WERI-Rb-1 (cell line): ENCODE results near the gene SERINC2.

Source experiments
- DNase-seq: peaks from one replicate; pipeline ENCODE4 v3.0.0-alpha.2; 2020
- H3K27ac ChIP-seq: fragments of 250-450 bp; sonication (Bioruptor Pico); 2 replicates; pipeline ENCODE4 v1.5.1; 2020; ENCODE audit warnings: mild to moderate bottlenecking, moderate library complexity
- H3K27me3 ChIP-seq: fragments of 250-450 bp; sonication (Bioruptor Pico); 2 replicates; pipeline ENCODE4 v1.5.1; 2021; ENCODE audit warnings: mild to moderate bottlenecking, low read depth, moderate library complexity; ENCODE audit not compliant: insufficient read depth, severe bottlenecking
- H3K36me3 ChIP-seq: fragments of 250-450 bp; sonication (Bioruptor Pico); 2 replicates; pipeline ENCODE4 v1.5.1; 2020; ENCODE audit warnings: mild to moderate bottlenecking, moderate library complexity
- H3K4me3 ChIP-seq: 2 replicates; pipeline ENCODE4 v1.5.1; 2011; ENCODE audit warnings: low read depth, mild to moderate bottlenecking, control low read depth, low read length
- H3K9me3 ChIP-seq: fragments of 250-450 bp; sonication (Bioruptor Pico); 2 replicates; pipeline ENCODE4 v1.5.1; 2021; ENCODE audit warnings: mild to moderate bottlenecking, moderate library complexity; ENCODE audit not compliant: severe bottlenecking
- TF ChIP-seq, protein P1 (sequence below): IDR thresholded peaks from 2 replicates; pipeline ENCODE4 v1.5.1; 2011; ENCODE audit warnings: low read depth, mild to moderate bottlenecking, control low read depth, inconsistent platforms, low read length

Gene SERINC2

DNA sequence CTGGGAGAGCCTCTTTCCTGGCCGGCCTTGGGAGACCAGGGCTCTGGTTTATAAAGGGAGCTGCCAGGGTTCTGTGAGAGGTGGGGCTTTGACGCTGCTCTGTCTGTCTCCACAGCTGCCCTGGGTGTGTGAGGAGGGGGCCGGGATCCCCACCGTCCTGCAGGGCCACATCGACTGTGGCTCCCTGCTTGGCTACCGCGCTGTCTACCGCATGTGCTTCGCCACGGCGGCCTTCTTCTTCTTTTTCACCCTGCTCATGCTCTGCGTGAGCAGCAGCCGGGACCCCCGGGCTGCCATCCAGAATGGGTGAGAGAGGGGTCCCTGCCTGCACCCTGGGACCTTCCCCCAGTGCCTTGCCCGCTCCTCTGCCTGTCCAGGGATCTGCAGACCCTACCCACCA is 11.6 kb downstream of the SERINC2 start:
- DNase-seq, result no peak
- H3K27me3 ChIP-seq, result no peaks in the 10 kb centered on the region
- no peaks in the 10 kb centered on the region for H3K36me3 ChIP-seq
- TF ChIP-seq, protein P1, sequence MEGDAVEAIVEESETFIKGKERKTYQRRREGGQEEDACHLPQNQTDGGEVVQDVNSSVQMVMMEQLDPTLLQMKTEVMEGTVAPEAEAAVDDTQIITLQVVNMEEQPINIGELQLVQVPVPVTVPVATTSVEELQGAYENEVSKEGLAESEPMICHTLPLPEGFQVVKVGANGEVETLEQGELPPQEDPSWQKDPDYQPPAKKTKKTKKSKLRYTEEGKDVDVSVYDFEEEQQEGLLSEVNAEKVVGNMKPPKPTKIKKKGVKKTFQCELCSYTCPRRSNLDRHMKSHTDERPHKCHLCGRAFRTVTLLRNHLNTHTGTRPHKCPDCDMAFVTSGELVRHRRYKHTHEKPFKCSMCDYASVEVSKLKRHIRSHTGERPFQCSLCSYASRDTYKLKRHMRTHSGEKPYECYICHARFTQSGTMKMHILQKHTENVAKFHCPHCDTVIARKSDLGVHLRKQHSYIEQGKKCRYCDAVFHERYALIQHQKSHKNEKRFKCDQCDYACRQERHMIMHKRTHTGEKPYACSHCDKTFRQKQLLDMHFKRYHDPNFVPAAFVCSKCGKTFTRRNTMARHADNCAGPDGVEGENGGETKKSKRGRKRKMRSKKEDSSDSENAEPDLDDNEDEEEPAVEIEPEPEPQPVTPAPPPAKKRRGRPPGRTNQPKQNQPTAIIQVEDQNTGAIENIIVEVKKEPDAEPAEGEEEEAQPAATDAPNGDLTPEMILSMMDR, result no peak
- H3K27ac ChIP-seq, result no peak overlapping the region
- H3K9me3 ChIP-seq, result no peaks in the 10 kb centered on the region
- H3K4me3 ChIP-seq, result no peak overlapping the region

DNA sequence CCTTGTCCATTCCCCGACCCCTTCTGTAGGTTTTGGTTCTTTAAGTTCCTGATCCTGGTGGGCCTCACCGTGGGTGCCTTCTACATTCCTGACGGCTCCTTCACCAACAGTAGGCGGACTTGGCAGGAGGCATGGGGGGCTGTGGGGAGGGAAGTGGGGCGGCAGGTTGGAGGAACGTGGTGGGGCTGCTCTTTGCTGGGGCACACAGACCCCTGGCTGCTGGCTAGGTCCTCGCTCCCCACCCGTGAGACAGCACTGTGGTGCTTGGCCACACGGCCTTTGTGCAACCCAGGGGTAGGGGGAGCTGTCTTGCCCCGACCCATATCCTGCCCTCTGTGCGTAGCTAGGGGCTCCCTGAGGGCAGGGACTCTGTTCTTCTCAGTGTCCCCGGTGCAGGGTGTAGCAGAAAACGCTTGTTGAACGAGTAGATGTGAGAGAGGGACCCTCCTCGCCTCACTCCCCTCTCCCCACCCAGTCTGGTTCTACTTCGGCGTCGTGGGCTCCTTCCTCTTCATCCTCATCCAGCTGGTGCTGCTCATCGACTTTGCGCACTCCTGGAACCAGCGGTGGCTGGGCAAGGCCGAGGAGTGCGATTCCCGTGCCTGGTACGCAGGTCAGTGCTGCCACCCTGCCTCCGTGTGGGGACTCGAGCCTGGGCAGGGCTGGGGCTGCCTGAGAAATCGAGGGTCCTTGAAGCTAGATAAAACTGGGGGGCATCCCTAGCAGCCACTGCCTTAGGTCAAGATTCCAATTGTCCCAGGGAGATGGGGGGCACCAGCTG is 12.5 kb downstream of the SERINC2 start:
- Histone ChIP-seq H3K9me3 (no peaks in the 10 kb centered on the region), H3K27ac (no peak overlapping the region), H3K4me3 (no peak overlapping the region), H3K27me3 (no peaks in the 10 kb centered on the region), H3K36me3 (no peaks in the 10 kb centered on the region)
- TF ChIP-seq, protein P1, result no peak
- no peak for DNase-seq

DNA sequence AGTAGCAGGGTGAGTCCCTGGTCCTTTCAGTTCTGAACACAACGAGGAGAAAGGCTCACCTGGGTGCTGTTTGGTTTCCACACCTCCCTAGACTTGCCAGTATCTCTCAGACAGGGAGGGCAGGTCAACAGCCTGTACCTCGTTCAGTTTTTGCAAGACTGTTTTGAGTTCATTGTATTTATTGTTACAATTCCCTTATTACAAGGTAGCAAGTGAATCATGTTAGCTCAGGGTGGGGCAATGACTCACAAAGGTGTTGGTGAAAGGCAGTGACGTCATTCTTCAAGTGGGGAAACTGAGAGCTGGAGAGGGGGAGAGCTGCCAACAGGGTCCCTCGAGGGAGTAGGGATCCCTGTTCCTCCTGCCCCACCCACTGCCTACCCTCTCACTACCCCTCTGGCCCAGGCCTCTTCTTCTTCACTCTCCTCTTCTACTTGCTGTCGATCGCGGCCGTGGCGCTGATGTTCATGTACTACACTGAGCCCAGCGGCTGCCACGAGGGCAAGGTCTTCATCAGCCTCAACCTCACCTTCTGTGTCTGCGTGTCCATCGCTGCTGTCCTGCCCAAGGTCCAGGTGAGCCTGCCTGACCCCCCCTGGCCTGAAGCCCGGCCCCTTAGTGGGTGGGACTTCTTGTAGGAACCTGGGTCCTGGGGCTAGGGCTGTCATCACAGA is 13.4 kb downstream of the SERINC2 start:
- Histone ChIP-seq H3K27me3 (no peaks in the 10 kb centered on the region), H3K27ac (no peak overlapping the region), H3K4me3 (no peak overlapping the region), H3K9me3 (no peaks in the 10 kb centered on the region), H3K36me3 (no peaks in the 10 kb centered on the region)
- TF ChIP-seq, protein P1, result no peak
- DNase-seq, result no peak

DNA sequence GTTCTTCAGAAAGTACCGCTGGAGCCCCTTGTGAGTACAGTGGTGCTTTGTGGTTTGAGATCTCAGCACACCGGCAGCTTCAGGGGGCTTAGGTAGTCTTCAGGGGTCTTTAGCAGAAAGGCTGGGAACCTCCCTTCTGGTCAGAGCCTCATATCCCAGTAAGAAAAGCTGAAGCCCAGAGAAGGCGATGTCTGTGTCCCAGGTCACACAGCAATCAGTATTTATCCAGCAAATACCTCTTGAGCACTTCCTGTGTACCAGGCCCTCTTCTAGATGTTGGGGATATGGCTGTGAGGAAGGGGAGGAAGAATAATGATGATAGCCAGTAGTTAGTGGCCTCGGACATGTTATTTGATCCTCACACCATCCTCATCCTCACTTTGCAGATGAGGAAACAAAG is 14.3 kb downstream of the SERINC2 start:
- TF ChIP-seq, protein P1, result no peak
- Histone ChIP-seq H3K36me3 (no peaks in the 10 kb centered on the region), H3K27ac (no peak overlapping the region), H3K9me3 (no peaks in the 10 kb centered on the region), H3K4me3 (no peak overlapping the region), H3K27me3 (no peaks in the 10 kb centered on the region)
- no peak for DNase-seq

DNA sequence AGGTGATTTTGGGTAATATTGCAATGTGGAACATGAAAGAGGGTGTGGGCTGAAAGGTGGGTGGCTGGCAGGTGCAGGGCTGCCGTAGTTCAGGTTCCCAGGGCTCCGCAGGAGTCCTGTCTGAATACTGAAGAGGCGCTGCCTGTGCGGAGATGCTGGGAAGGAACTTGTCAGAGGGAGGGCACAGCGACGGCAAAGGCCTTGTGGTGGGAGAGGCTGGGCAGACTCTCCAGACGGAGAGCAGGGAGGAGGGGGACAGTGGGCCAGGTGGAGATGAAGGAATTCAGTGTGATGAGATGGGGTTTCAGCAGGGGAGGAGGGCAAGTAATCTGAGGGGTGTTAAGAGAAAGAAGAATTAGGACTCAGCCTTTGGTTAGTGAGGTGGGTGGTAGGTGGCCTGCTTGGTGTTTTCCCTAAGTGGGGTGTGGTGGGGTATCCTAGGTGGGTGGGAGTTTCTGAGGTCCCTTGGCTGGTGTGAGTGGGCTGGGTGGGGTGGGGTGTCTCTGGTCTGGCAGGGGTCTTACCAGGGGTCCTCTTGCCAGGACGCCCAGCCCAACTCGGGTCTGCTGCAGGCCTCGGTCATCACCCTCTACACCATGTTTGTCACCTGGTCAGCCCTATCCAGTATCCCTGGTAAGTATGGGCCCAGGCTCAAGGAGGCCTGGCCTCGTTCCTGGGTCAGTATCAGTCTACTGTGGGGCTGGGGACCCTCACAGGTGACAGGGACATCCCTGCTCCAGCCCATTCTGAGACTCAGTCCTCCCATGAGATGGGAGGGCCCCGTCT is 15.6 kb downstream of the SERINC2 start:
- TF ChIP-seq, protein P1, result no peak
- H3K36me3 ChIP-seq, result no peaks in the 10 kb centered on the region

More for the DNA sequence above, 15.6 kb downstream of the SERINC2 start:
- H3K9me3 ChIP-seq, result no peaks in the 10 kb centered on the region
- H3K27ac ChIP-seq, result no peak overlapping the region
- no peaks in the 10 kb centered on the region for H3K27me3 ChIP-seq
- DNase-seq, result no peak
- H3K4me3 ChIP-seq, result no peak overlapping the region
